NCI-H2227 (cell line): ENCODE results near the gene FANCC.

Source experiments
- DNase-seq: peaks from one replicate; lab custom pipeline; 2025; ENCODE audit not compliant: unreplicated experiment; lab: John Stamatoyannopoulos, UW

Gene FANCC

GRCh38 chr9:95193480-95193879, 124.0 kb downstream of the FANCC start:
- no peak for DNase-seq

- DNase-seq: no peak
These were observed 124.4 kb downstream of the FANCC start for GRCh38 chr9:95193067-95193466.

GRCh38 chr9:95192631-95193030, 124.9 kb downstream of the FANCC start:
- no peak for DNase-seq

GRCh38 chr9:95190413-95190812, 127.1 kb downstream of the FANCC start:
- no peak for DNase-seq

- DNase-seq: peak; percentile 2
These were observed 128.0 kb downstream of the FANCC start for GRCh38 chr9:95189251-95190098.

GRCh38 chr9:95188459-95188858, 129.1 kb downstream of the FANCC start:
- no peak for DNase-seq

GRCh38 chr9:95185956-95186355, 131.6 kb downstream of the FANCC start:
- DNase-seq: no peak

- no peak for DNase-seq
These were observed 134.5 kb downstream of the FANCC start for GRCh38 chr9:95182854-95183563.

GRCh38 chr9:95181835-95182234, 135.7 kb downstream of the FANCC start:
- DNase-seq: no peak

- peak; percentile 18 for DNase-seq
These were observed 136.2 kb downstream of the FANCC start for GRCh38 chr9:95181226-95181818.

GRCh38 chr9:95177617-95178016, 139.9 kb downstream of the FANCC start:
- DNase-seq: no peak

GRCh38 chr9:95176755-95177319, 140.7 kb downstream of the FANCC start:
- DNase-seq: no peak

- DNase-seq: peak; percentile 10
These were observed 142.0 kb downstream of the FANCC start for GRCh38 chr9:95175523-95175922.

- DNase-seq: no peak
These were observed 143.5 kb downstream of the FANCC start for GRCh38 chr9:95174038-95174437.

GRCh38 chr9:95171596-95171995, 145.9 kb downstream of the FANCC start:
- DNase-seq: no peak

- DNase-seq: no peak
These were observed 146.5 kb downstream of the FANCC start for GRCh38 chr9:95171001-95171400.

GRCh38 chr9:95167998-95168397, 149.5 kb downstream of the FANCC start:
- DNase-seq: peak; percentile 14

GRCh38 chr9:95165004-95165403, 152.5 kb downstream of the FANCC start:
- no peak for DNase-seq

GRCh38 chr9:95157481-95158151, 159.9 kb downstream of the FANCC start:
- no peak for DNase-seq

GRCh38 chr9:95156074-95156473, 161.4 kb downstream of the FANCC start:
- DNase-seq: no peak

GRCh38 chr9:95155220-95155619, 162.3 kb downstream of the FANCC start:
- DNase-seq: no peak
